GM18868 (cell line): ENCODE results near the gene CD200R1.

Experiments
- ATAC-seq: cut with Tn5 transposase; IDR thresholded peaks from one replicate; pipeline ENCODE4 v1.9.1; 2021; ENCODE audit warnings: mild to moderate bottlenecking, moderate library complexity; ENCODE audit not compliant: unreplicated experiment

Gene CD200R1

GRCh38 chr3:112894258-112894657, 80.6 kb downstream of the CD200R1 start:
- ATAC-seq = no peak

GRCh38 chr3:112889357-112889756, 85.5 kb downstream of the CD200R1 start:
- no peak for ATAC-seq

- no peak for ATAC-seq
Observed at GRCh38 chr3:112888381-112889085, 86.4 kb downstream of the CD200R1 start.

GRCh38 chr3:112884678-112885290, 90.1 kb downstream of the CD200R1 start:
- ATAC-seq = no peak

GRCh38 chr3:112881891-112882290, 93.0 kb downstream of the CD200R1 start:
- no peak for ATAC-seq

- ATAC-seq = no peak
Observed at GRCh38 chr3:112875561-112875960, 99.3 kb downstream of the CD200R1 start.

GRCh38 chr3:112874725-112875124, 100.2 kb downstream of the CD200R1 start:
- ATAC-seq = peak; percentile 43

GRCh38 chr3:112873632-112874031, 101.3 kb downstream of the CD200R1 start:
- ATAC-seq = peak; percentile 75

GRCh38 chr3:112871735-112872134, 103.2 kb downstream of the CD200R1 start:
- ATAC-seq = no peak
